NAMALWA (cell line): ENCODE results near the gene MX1.

ENCODE experiments used
- DNase-seq: peaks from one replicate; pipeline ENCODE4 v3.0.0-alpha.2; 2015; ENCODE audit warnings: low spot score

Gene MX1

GRCh38 chr21:41491412-41491811 is 65.4 kb downstream of the MX1 start:
- no peak for DNase-seq

GRCh38 chr21:41494242-41494641 is 68.2 kb downstream of the MX1 start:
- no peak for DNase-seq

DNA sequence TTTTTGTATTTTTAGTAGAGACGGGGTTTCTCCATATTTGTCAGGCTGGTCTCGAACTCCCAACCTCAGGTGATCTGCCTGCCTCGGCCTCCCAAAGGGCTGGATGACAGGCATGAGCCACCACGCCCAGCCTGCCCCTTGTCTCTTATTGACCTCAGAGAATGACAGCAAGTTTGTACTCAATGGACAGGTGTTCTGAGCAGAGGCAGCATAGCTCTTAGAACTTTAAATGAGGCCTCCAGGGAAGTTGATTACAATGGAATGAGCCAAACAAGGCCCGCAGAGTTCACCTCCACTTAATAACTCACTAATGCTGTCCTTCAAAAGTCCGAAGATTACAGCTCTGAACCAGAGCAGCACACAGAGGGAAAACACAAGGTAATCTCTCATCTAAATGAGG is 71.0 kb downstream of the MX1 start:
- DNase-seq: no peak

DNA sequence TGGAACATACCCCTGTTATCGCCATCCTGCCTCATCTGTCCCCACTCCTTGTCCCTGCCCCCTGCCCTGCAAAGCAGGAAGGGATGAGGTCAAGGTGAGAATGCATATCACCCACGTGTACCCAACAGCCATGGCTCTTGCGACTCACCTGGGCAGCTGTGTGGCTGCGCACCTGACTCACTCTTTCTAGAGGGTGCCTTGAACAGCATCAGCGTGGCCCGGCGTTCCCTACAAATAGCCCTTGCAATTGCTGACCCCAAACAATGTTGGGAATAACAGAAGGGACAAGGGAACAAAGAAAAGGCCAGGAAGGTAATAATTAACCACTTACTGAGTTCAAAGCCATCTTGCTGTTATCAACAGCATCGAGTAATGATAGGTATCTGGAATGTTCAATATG is 71.7 kb downstream of the MX1 start:
- DNase-seq: no peak

DNA sequence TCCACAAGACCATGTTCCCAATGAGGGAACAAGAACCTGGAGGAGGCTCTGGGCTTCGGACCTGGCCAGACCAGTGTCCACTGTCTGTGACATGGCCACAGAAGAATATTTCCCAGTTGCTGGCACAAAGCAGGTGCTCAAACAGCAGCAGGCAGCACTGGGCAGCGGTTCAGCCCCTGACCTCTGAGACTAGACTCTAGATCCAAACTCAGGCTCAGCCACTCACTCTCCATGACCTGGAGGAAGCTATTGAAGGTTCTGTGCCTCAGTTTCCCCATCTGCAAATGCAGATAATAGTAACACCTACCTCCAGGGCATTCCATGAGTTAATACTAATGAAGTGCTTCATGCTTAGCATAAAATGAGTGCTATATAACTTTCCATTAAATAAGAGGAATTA is 73.9 kb downstream of the MX1 start:
- DNase-seq: no peak

GRCh38 chr21:41500363-41500762 is 74.3 kb downstream of the MX1 start:
- DNase-seq: no peak

GRCh38 chr21:41500931-41501381 is 74.9 kb downstream of the MX1 start:
- no peak for DNase-seq

DNA sequence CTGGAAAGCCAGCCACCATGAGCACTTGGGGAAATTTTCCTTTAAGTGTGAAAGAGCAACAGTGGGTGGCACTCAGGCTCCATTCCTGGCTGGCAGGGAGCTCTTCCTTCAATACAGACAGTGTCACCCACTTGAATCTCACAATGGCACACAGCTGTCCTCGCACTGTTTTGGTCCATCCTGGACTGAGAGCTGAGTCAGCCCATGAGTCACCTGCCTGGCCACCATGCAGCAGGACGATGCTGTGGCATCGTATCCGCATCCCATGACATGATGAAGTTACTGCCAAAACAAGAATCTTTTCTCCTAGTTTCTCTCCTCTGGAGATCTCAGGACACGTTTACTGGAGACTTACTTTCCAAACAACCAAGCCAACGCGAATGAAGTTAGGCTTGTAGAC is 75.9 kb downstream of the MX1 start:
- no peak for DNase-seq

GRCh38 chr21:41503331-41503730 is 77.3 kb downstream of the MX1 start:
- DNase-seq: no peak

DNA sequence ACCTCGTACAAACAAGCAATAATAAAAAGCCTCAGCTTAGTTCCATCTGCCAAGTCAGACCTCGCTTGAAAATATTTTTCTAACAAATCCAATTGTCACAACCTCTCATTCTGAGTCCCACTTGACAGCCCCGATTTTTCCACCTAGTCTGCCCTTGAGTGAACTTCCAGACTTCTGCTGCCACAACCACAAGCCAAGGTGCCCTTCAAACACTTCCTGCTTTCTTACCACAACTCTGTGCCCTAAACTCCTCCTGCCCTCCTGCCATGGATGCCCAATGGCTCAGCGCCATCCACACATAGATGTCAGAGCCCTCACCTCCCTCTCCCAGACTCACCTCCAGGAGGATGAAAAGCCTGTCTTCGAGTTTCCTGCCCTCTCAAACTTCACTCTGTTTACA is 78.0 kb downstream of the MX1 start:
- no peak for DNase-seq

- DNase-seq: no peak
These were observed 80.1 kb downstream of the MX1 start for GRCh38 chr21:41506005-41506594.

DNA sequence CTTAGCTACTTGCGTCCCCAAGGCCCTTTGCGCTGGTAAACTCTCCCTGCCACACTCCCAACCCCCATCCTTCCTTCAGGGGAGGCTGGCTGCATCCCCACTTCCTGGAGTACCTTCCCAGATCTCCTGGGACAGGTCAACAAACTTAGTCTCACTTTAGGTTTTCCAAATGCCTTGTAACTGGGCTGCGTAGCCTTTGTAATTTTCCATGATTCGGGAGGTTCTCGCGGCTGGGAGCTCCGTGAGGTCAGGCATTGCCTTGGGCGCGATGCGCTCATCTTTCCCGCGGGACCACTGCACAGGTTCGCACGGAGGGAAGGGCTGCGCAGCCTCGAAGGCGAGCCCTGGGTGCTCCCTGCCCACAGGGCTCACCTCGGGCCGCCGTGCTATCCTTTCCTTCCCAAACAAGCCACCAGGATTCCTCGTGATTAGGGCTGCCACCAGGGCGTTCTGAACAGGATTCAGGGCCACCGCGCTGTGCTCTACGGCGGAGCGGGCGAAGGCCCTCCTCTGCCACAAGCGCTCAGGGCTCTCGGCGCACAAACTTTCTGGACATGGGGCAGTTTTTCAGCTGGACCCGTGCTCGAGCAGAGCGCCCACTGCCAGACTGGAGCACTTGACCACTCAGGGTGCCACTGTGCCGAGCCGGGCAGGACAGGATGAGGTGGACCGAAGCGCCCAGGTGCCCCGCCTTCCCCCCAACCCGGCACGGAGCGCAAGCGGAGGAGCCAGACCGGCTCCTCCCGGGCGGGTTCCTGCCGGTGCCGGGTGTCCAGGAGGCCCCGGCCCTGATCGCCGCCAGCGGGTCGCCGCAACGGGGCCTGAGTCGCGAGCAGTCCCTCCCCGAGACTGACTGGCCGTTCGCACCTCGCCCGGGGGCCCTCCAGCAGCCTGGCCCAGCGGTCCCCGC is 80.8 kb downstream of the MX1 start:
- no peak for DNase-seq

GRCh38 chr21:41507521-41508414 is 81.7 kb downstream of the MX1 start, which contains the start of gene TMPRSS2:
TSS of gene TMPRSS2 (minus strand) at chr21:41508158. CDS start at chr21:41498133, 10,025 bp downstream.
- DNase-seq: no peak

GRCh38 chr21:41508415-41509144 is 82.5 kb downstream of the MX1 start:
- DNase-seq: no peak
